GM18867 (cell line): Measurements from ENCODE around the gene LRG1.

Experiments
- ATAC-seq: cut with Tn5 transposase; IDR thresholded peaks from one replicate; pipeline ENCODE4 v1.9.1; 2021; ENCODE audit warnings: mild to moderate bottlenecking, moderate library complexity; ENCODE audit not compliant: unreplicated experiment

LRG1 gene, protein sequence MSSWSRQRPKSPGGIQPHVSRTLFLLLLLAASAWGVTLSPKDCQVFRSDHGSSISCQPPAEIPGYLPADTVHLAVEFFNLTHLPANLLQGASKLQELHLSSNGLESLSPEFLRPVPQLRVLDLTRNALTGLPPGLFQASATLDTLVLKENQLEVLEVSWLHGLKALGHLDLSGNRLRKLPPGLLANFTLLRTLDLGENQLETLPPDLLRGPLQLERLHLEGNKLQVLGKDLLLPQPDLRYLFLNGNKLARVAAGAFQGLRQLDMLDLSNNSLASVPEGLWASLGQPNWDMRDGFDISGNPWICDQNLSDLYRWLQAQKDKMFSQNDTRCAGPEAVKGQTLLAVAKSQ

DNA sequence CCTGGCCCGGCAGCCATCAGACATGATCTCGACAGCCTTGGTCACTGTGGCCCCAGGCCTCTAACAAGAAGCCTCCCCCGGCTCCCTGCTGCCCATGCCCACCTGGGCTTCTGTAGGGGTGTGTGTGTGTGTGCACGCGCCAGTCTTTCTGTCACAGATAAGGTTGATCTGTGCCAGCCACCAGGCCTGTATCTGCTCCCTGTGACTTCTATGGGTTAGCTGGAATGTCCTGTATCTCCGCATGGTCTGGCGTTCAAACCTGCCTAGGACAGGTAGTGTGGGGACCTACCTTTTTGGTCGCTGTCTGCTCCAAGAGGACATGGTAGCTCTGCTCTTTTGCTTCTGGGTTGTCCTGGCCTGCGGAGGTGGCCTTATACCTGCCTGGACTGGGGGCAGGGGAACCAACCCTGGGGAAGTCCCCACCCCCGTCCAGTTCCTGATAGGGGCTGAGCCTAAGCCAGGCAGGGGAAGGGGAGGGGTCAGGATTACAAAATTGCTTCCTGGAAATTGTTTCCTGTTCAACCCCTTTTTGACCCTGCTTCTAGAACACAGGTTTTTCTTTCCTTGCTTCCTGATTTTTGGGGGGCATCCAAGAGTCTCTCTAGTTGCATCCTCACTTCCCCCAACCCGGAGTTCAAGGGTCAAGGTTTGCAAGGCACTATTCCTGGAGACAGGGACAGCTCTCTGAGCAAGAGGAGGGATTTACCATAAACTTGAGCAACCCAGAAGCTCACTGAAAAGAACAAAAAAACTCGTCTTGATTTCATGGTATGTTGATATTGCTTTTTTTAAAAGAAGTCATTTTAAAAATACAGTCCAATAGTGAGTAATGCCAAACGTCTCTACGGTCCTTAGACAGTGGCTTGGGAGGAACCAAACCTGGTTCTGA is at the start of gene LRG1:
Gene LRG1, minus strand, starts transcription at position 344 of the 889 bp plus-strand sequence. Its CDS starts 23 bp downstream, at position 321.
- no peak for ATAC-seq

DNA sequence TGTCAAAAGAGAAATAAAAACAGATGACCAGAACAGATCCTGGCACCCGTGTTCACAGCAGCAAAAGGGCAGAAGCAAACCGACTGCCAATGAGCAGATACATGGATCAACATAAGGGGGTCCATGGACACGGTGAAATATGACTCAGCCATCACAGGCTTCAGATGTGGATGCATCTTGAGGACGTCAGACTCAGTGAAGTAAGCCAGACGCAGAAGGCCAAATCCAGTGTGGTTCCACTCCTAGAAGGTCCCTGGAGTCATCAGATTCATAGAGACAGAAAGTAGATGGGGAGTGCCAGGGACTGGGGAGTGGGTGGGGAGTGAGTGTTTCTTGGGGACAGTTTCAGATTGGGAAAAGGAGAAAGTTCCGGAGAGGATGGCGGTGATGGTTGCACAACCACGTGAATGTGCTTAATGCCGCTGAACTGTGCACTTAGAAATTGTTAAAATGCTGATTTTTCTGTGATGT is 48.5 kb upstream of the LRG1 start:
- ATAC-seq = no peak

DNA sequence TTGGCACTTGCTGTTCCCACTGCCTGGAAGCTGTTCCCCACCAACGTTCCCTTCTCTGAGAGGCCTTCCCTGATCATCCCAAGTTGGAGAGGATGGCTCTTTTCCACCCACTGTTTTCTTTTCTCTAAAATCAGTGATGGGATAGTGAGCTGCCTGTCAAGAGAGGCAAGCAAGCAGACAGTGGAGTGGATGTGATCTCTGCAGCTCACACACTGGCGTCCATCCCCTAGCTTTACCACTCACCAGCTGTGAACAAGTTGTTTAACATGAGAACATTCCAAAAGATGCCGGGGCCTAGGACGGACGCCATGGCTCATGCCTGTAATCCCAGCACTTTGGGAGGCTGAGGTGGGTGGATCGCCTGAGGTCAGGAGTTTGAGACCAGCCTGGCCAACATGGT is 47.7 kb upstream of the LRG1 start:
- no peak for ATAC-seq

DNA sequence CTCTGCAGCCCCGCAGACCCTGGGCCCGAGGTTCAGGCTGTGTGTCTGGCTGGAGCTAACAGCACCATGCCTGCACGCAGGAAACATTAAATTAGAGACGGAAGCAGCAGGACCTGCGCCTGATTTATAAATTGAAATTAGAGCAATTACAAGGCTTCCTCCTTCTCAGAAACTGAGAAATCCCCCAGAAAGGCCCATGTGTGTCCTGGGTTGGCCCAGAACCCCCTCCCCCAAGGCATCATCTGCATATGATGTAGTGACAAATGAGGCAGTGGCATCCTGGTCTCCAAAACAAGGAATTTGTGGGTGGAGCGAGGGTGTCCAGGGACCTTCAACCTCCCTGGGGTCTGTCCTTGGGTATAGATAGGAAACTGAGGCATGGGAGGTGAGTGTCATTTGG is 46.9 kb upstream of the LRG1 start:
- no peak for ATAC-seq

DNA sequence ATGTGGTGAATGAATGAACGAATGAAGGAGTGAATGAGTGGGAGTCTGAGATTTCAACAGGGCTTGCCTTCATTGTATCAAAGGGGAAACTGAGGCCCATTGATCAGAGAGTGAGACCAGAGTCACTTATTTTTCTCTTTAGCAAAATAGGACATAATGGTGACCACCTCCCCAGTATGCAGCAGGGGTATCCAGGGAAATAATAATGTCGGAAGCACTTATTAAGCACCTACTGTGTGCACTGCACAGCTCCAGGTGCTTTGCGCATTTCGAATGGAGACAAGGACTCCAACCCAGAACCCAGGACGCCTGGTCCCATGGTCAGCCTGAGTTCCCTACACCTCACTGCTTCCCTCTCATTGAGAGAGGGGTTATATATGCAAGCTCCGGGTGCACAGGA is 46.4 kb upstream of the LRG1 start:
- no peak for ATAC-seq

DNA sequence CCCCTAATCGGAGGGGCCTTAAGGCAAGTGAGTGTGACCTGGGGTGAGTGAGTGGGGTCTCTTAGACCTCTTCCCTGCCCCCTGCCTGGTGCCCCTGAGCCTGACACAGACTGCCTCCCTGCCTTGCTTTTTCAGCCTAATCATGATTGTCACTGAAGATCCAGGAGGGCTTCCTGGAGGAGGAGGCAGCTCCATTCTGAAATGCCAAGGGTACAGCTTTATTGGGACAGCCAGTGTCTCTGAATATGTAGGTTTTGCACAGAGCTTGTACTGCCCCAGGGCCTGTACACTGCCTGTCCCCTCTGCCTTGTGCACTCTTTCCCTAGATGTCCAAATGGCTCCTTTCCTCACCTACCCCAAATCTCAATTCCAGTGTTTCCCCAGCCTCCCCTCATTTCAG is 45.7 kb upstream of the LRG1 start:
- no peak for ATAC-seq

DNA sequence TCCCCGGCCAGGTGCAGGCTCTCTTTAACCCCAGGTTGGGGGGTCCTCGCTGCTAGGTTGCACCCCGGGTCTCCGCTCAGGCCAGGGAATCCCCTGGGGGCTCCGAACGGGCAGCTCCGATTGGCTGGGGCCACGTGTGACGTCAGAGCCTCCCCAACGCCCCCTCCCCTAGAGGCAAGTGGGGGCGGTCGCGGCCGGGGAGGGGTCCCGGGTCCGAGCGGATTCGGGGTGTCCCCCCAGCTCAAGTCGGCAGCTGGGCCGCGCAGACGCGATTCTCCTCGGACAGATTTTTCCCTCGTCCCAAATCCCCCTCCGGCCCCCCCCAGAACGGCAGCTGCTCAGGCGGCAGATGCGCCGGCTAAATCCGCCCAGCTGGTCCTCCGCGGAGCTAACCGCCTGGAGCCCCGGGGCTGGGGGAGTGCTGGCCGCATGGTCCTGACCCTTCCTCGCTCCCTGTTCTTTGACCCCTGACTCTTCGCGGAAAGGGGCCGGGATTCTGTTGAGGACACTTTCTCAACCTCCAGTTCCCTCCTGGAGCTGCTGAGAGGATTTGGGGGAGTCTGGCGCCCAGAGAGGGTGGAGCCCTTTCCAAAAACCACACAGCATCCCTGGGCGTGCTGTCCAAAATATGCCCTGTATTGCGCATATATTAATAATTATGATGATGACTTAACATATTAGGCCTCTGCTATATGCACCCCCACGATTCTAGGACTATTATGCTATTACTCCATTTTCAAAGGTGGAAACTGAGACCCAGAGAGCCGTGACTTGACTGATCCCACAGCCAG is 45.0 kb upstream of the LRG1 start:
- ATAC-seq = no peak

DNA sequence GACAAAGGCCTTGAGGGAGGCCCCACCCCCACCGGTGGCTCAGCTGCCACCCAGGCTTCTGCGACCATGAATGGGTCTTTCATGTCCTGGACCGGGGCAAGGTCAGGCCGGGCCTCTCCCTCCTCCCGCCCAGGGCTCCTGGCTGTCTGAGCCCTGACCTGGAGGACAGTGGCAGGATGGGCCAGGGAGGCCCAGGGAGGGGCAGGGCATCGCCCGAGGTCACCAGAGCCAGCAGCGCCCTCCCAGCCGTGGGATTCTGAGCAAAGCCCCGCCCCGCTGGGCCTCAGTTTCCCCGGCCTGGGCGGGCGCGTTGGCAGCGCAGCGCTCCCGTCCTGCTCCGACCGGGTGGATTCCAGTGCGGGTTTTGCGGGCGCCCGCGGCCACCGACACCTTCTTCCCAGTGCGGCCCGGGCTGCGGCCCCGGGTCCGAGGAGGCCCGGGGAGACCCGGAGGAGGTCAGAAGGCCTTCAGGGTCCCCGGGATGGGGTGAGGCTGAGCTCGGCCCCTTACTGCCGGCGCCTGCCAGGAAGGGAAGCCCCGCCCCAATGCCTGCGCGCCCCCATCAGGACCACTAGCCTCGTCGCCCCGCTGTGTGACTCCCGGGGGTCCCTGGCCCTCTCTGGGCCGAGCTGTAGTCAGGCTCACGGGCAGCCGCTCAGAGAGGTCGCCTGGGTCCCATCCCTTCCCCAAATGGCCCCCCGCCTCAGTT is 44.3 kb upstream of the LRG1 start:
- ATAC-seq = no peak

DNA sequence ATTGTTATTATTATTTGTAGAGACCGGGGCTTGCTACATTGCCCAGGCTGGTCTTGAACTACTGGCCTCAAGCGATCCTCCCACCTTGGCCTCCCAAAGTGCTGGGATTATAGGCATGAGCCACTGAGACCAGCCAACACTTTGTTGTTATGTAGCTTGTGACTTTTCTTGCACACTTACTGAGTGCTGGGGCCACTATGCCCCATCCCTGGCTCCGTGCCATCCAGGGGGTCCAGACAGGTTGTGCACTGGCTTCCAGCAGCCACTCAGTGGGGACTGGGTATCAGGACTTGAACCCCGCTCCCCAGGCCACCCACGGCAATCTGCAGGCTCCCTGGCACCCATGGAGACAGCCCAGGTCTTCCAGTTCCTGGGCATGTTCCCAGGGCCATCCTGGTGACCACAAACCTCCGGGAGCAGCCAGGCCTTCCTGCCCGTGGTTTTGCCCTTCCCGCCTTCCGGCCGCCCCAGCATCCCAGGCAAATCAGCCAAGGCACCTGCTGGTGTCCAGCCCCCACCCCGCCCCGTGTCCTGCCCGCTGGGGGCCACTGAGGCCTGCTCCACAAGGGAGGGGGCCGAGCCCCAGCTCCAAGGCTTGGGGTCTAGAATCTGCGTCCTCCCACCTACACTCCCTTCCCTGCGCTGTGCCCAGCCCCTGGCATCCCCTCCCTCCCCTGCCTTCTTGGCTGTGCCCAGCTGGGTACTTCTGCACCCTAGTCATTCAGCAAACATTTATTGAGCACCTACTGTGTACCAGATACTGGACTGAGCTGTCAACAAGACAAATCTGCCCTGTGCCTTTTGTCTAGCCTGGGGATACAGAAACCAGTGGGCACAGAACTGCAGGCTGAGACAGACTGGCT is 43.4 kb upstream of the LRG1 start:
- no peak for ATAC-seq

DNA sequence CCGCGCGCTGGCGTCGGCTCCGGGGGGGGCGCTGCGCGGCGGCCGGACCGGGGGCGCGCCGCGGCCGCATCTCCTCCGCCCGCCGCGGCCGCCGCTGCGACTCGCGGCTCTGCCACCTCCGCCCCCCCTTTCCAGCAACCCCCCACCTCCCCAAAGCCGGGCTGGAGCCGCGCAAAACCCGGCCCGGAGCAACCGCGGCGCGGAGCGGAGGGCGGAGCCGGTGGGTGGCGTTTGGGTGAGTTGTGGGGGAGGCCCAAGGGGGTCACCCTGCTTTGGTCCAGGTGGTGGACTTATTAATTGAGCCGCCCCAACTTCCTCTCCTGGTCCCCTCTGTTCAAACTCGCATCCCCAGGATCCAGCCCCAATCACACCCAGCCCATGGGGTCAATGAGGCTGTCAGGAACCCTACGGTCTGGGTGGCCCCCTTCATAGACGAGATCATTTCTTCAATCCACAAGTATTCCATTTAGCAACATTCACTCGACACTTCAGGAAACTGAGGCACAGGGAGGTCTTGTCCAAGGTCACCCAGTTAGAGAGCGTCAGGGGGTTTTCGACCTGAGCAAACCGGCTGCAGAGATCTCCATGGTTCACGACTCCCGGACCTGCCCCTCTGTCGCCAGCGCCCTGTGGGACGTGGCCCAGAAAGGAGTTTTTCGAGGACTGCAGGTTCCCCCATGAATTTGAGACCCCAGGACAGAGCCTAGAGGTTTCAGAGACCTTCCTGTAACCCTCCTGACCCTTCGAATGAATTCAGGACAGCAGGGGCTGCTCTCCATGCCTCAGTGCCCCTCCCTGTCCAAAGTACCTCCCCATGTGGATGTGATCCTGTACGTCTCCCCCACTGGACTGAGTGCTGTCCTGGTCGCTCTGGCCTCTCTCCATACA is 42.1 kb upstream of the LRG1 start:
- ATAC-seq = no peak

DNA sequence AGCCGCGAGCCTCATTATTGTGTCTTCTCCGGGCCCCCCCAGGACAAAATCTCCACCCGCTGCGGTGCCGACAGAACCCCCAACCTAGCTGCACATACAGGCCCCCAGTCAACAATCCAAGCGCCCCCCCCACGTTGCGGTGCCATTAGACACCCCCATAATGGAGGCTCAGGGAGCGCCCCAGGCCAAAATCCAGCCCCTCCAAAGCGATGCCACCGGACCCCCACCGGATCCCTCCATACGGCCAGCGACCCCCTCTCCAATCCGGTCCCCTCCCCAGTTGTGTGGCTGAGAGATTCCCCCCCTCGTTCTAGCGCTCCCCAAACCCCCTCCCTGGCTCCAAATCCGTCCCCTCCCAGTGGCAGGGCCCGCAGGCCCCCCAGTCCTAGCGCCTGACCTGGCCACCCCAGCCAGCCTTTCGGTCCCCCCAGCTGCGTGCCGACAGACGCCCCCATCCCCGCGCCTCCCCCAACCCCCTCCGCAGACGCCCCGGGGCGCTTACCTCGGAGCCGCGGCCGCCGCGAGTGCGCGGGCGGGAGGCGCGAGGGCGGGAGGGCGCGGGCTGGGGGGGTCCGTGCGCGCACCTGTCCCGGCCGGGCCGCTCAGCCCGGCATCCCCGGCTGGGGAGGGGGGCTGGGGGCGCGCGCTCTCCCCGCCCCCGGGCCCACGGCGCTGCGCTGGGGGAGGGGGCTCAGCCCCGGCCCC is 41.3 kb upstream of the LRG1 start:
- ATAC-seq = no peak

DNA sequence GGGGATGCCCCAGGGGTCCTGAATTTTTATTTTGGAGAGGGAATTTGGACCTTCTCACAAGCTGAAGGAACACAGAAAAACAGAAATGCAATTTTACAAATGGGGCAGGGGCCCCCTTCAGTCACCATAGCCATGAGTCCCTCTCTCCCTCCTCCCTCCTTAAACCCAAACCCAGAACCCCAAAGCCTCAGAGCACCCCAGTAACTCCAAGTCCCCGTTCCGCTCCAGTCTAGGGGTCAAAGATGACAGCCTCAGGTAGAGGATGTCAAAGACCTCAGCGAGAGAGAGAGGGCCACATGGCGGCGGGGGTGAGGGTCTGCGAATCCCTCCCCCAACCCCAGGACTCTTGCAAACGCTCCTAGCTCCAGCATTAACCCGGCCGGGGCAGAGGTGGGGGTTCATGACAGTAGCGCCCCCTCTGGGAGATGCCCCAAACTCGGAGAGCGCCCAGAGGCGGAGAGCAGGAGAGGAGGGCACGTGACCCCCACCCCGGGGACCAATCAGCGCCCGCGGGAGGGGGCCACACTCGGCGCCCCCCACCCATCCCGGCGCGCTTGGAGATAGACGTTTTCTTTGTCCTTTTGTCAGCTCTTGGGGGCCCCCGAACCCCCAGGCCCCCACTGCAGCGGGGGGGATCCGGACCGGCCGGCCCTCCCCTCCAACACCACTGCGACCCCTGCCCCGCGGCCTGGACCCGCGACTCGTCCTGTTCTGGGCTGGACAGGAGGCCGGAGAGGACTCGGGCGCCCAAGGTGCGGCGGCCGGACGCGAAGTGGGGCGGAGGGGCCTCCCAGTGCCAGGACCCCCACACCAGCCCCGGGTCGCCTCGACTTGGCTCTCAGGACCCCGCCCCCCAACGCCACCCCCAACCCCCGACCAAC is 40.4 kb upstream of the LRG1 start:
- ATAC-seq = no peak

DNA sequence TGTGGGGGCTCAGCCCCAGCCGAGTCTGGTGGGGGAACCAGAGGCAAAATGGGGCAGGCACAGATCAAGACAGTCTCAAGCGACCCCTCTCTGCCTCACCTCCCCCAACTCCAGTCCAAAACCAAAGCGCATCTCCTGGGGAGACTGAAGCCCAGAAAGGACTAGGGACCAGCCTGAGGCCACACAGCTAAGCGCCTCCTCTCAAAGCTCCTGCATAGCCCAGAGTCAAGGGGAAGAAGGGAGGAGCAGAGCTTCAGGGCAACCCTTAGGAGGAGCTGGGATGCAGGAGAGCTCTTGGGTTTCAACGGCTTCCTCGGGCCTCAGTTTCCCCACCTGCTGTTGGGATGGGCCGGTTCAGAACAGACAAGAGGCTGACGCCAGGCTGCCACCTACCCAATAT is 39.6 kb upstream of the LRG1 start:
- ATAC-seq = no peak

DNA sequence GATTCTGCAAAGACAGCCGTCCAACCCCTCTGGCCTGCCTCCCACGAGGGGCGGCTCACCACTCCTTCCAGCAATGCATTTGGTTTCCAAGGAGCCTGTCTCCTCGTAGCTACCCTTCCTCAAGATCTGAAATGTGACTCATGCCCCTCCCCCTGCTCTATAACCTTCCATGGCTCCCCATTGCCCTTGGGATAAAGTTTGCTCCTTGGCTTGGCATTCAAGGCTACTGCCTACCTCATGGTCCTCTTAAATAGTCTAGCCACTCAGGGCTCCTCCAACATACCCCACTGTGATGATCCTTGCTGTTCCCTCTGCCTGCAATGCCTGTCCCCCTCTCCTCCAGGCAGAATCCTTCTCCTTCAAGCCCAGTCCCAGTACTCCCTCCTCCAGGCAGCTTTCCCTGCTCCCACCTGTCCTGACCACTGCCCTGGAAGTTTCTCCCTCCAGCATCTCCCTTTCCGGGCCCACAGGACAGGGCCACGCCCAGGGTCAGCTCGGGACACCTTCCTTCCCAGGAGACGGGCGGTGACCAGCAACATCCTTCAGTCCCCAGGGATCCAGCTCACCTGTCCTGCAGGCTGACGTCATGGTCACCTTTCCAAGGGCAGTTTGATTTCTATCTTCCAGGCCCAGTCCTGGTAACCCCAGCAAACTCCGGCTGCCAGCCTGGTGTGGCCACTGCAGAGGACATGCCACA is 38.9 kb upstream of the LRG1 start:
- ATAC-seq = no peak

DNA sequence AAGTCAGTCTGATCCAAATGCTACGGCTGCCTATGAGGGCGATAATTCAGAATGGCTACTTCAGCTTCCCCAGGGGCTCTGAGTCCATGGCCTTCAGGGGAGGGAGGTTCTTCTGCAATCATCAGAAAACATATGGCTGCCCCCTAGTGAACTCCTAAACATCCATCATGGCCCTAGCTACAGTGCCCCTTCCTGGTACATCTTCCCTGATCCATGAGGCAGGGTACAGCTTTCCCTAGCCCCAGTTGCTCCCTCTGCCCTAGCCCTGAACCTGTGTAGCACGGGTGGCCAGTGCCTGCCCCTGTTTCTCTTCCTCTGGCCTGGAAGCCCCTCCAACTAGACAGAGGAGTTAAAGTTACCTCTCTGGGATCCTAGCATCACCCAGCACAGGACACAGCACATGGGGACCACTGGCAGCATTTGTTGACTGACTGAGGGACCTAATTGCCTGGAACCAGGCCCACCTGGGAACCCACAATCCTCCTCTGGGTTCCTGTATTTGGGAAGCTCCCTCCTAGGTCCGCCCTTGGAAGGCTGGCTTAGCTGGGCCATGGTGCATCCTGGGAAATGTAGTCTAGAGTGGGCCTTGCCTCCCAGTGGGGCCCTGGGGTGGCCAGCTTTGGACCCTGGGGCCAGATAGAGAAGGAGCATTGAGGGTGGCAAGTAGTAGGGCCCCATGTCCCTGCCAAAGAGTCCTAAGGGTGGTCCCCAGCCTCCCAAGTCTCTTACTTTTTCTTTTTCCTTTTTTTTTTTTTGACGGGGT is 37.4 kb upstream of the LRG1 start:
- ATAC-seq = no peak
